Stimulated activated CD4-positive, alpha-beta T cell treated with anti-CD3 and anti-CD28 coated beads, Interleukin-2, amount 100 ng/mL, for 4 hours (primary cell): ENCODE results near the gene GLDN.

ENCODE experiments used
- DNase-seq: peaks from one replicate; pipeline ENCODE4 v3.0.0-alpha.2; 2020; ENCODE audit warnings: low read depth

Gene GLDN

GRCh38 chr15:51322621-51323296 lies 18.7 kb upstream of the GLDN start:
- DNase-seq, result no peak

GRCh38 chr15:51323749-51324148 lies 17.7 kb upstream of the GLDN start:
- DNase-seq, result no peak

GRCh38 chr15:51325167-51325566 lies 16.3 kb upstream of the GLDN start:
- no peak for DNase-seq

- no peak for DNase-seq
Measured at GRCh38 chr15:51327081-51327480, 14.4 kb upstream of the GLDN start.

- DNase-seq, result no peak
Measured at GRCh38 chr15:51328926-51329325, 12.5 kb upstream of the GLDN start.

GRCh38 chr15:51331141-51331540 lies 10.3 kb upstream of the GLDN start:
- no peak for DNase-seq

- DNase-seq, result no peak
Measured at GRCh38 chr15:51332206-51333147, 9.0 kb upstream of the GLDN start.

GRCh38 chr15:51333571-51333970 lies 7.9 kb upstream of the GLDN start:
- no peak for DNase-seq

GRCh38 chr15:51334011-51334451 lies 7.4 kb upstream of the GLDN start:
- DNase-seq, result no peak

- DNase-seq, result no peak
Measured at GRCh38 chr15:51335087-51335486, 6.4 kb upstream of the GLDN start.

- no peak for DNase-seq
Measured at GRCh38 chr15:51335538-51336410, 5.7 kb upstream of the GLDN start.

GRCh38 chr15:51338496-51338895 lies 3.0 kb upstream of the GLDN start, which contains the start of gene CYP19A1:
CYP19A1 (minus strand) TSS chr15:51338596; CDS start chr15:51242912, 95,684 bp downstream.
- DNase-seq, result no peak

GRCh38 chr15:51342227-51342999 lies 958 bp downstream of the GLDN start:
- DNase-seq, result no peak

- no peak for DNase-seq
Measured at GRCh38 chr15:51343466-51343865, 2.0 kb downstream of the GLDN start.

GRCh38 chr15:51346136-51346535 lies 4.7 kb downstream of the GLDN start:
- no peak for DNase-seq

GRCh38 chr15:51348688-51349087 lies 7.2 kb downstream of the GLDN start:
- DNase-seq, result no peak

GRCh38 chr15:51349156-51349844 lies 7.8 kb downstream of the GLDN start:
- DNase-seq, result no peak

GRCh38 chr15:51350723-51351122 lies 9.3 kb downstream of the GLDN start:
- no peak for DNase-seq

- no peak for DNase-seq
Measured at GRCh38 chr15:51353976-51354375, 12.5 kb downstream of the GLDN start.

GRCh38 chr15:51355096-51355495 lies 13.6 kb downstream of the GLDN start:
- DNase-seq, result no peak

GRCh38 chr15:51356147-51356546 lies 14.7 kb downstream of the GLDN start:
- no peak for DNase-seq
